Activated CD4-positive, alpha-beta T cell treated with anti-CD3 and anti-CD28 coated beads, Interleukin-2, amount 10 ng/mL, durations not matched to agents 7 days and 5 days (primary cell): ENCODE data around the gene NCOA5. TPM values are rescaled to one million over a fixed set of nuclear protein-coding genes. Genes with fewer than 3 reads are reported as not detected.

ENCODE experiments used
- CTCF ChIA-PET: fragments of 350-600 bp; sonication (Branson Sonifier 250); formaldehyde crosslinking; loops from one replicate; lab custom pipeline; 2021; ENCODE audit warnings: antibody characterized with exemption; lab: Charles Lee
- POLR2A ChIA-PET: fragments of 350-600 bp; sonication (Branson Sonifier 250); formaldehyde crosslinking; loops from one replicate; lab custom pipeline; 2021; ENCODE audit warnings: antibody characterized with exemption; lab: Charles Lee
- DNase-seq: peaks from one replicate; pipeline ENCODE4 v3.0.0-alpha.2; 2020
- H3K27ac Mint-ChIP-seq: one replicate; pipeline ENCODE4 v1.8.0; 2021; ENCODE audit warnings: mild to moderate bottlenecking, moderate library complexity, mixed read lengths
- H3K27me3 Mint-ChIP-seq: one replicate; pipeline ENCODE4 v1.8.0; 2021; ENCODE audit warnings: mixed read lengths
- H3K36me3 Mint-ChIP-seq: one replicate; pipeline ENCODE4 v1.8.0; 2021; ENCODE audit warnings: low read depth, mixed read lengths
- H3K4me1 Mint-ChIP-seq: one replicate; pipeline ENCODE4 v1.8.0; 2021; ENCODE audit warnings: mixed read lengths
- H3K4me3 Mint-ChIP-seq: one replicate; pipeline ENCODE4 v1.8.0; 2021; ENCODE audit warnings: mild to moderate bottlenecking, moderate library complexity, mixed read lengths
- H3K9me3 Mint-ChIP-seq: one replicate; pipeline ENCODE4 v1.8.0; 2021; ENCODE audit warnings: mixed read lengths
- total RNA-seq, 2 experiments: library from RNA; stranded (reverse); gene quantifications; one replicate each; pipeline ENCODE4 v1.2.3, GENCODE V29; 2021

The NCOA5 gene
- total RNA-seq, 2 experiments from 2014 or later: 30.9 to 35.0 TPM

DNA sequence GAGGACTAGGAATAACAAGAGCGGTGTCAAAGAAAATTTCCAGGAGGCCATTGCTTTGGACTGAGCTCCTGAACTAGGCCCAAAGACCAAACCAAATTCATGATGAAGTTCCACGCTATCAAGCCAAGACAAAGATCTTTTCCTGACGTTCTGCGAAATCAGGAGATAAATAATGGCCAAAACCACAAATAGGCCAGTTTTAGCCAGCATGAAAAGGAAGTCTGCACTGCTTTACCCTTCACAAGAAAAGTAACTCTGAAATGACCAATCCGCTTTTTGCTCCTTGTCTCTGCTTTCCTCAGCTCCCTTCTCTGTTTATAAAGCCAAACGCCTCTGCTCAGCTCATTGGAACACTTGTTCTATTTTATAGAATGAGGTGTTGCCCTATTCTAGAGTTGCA is 6.7 kb downstream of the NCOA5 start:
- ChIA-PET POLR2A (no interaction called here), CTCF (interaction anchor here (1.0 kb wide), 1 partner anchor 22 kb away, joined by 3 read pairs; no protein-coding TSS in a partner anchor)
- H3K27me3 Mint-ChIP-seq: no peaks in the 10 kb centered on the region
- no peaks in the 10 kb centered on the region for H3K9me3 Mint-ChIP-seq
- H3K36me3 Mint-ChIP-seq: peaks cover 1% of the 10 kb centered on the region
- no peak overlapping the region for H3K4me3 Mint-ChIP-seq
- peaks cover 33% of the 10 kb centered on the region for H3K4me1 Mint-ChIP-seq
- no peak overlapping the region for H3K27ac Mint-ChIP-seq
- DNase-seq: no peak

DNA sequence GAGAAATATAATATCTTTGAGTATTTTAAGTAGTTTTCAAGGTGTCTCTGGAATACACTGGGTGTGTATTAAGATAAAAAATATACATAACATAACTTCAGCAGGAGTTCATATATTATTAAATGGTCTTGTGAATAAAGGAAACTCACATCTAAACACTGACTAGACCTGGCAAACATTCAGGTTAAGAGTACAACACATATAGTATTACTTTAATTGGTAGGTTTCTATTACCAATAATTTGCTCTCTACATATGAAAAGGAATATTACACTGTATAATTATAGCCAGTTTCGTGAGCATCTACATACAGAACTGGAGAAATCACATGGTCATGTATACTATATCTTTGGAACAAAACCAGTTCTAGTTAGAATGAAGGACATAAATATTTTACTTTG is 8.7 kb downstream of the NCOA5 start:
- DNase-seq: no peak
- ChIA-PET CTCF (no interaction called here), POLR2A (no interaction called here)
- H3K4me1 Mint-ChIP-seq: peaks cover 14% of the 10 kb centered on the region
- H3K9me3 Mint-ChIP-seq: no peaks in the 10 kb centered on the region
- H3K4me3 Mint-ChIP-seq: no peak overlapping the region
- H3K27me3 Mint-ChIP-seq: no peaks in the 10 kb centered on the region
- no peaks in the 10 kb centered on the region for H3K36me3 Mint-ChIP-seq
- H3K27ac Mint-ChIP-seq: no peak overlapping the region

DNA sequence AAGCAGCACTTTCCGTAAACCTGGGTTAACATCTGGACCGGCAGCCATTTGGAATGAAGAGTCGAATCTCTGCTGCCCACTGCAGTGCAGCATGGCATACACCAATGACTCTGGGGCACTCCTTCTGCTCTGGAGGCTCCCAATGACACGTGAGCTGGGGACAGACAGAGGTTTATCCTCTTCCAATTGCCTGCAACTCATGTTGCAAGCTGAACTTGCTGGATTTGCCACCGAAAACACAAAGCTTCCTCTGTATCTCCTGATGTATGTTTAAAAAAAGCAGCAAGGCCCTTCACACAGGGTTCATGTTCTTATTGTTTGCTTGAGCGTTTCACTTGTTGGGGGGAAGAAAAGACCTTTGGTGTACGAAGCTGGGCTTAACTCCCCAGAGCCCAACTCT is 10.8 kb downstream of the NCOA5 start:
- ChIA-PET POLR2A (no interaction called here), CTCF (no interaction called here)
- Mint-ChIP-seq H3K9me3 (no peaks in the 10 kb centered on the region), H3K27ac (no peak overlapping the region), H3K4me3 (no peak overlapping the region), H3K4me1 (peaks cover 5% of the 10 kb centered on the region), H3K36me3 (peaks cover 11% of the 10 kb centered on the region), H3K27me3 (no peaks in the 10 kb centered on the region)
- DNase-seq: no peak

DNA sequence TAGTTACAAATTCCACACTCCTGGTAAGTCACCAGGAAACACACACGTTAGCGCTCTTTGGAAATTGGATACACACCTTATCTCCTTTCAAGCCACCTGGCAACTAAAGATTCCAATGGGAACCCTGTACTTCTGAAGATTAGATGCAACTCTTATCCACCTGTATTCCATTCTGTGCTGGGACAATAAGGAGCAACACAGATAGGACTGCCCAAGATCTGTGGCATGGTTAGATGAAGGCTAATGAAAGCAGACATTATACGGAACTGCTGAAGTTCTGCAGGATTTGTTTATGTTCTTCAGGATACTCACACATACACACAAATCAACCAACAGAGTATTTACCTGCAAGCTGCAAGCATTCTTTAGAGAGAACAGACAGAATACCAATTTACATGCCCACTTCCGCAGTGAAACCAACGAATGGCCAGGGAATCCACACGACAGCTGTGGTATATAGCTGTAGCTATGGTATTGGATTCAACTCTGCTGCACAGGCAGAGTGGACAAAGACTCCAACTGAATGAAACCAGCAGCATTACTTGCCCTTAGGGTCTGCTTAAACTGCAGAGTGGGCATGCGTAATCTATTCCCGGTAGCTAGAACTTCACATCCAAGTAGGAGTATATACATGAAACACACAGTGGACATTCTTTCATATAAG is 12.0 kb downstream of the NCOA5 start:
- Mint-ChIP-seq H3K4me3 (no peak overlapping the region), H3K4me1 (peaks cover 5% of the 10 kb centered on the region), H3K36me3 (peaks cover 11% of the 10 kb centered on the region), H3K27me3 (no peaks in the 10 kb centered on the region), H3K9me3 (no peaks in the 10 kb centered on the region), H3K27ac (no peak overlapping the region)
- POLR2A ChIA-PET: no interaction called here
- CTCF ChIA-PET: interaction anchor here (1.3 kb wide), 1 partner anchor 55 kb away, joined by 4 read pairs; no protein-coding TSS in a partner anchor
- no peak for DNase-seq

DNA sequence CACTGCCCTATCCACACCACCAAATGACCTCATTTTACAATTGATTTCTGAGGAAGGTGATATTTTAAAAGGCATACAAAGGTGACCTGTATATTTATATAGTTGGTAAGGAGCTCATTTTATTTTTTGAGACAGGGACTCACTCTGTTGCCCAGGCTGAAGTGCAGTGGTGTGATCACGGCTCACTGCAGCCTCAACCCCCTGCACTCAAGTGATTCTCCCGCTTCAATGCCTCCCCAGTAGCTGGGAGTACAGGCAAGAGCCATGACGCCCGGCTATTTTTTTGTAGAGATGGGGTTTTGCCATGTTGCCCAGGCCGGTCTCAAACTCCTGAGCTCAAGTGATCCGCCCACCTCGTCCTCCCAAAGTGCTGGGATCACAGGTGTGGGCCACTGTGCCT is 13.0 kb downstream of the NCOA5 start:
- H3K4me1 Mint-ChIP-seq: peaks cover 3% of the 10 kb centered on the region
- DNase-seq: no peak
- no peak overlapping the region for H3K4me3 Mint-ChIP-seq
- H3K36me3 Mint-ChIP-seq: peaks cover 11% of the 10 kb centered on the region
- ChIA-PET POLR2A (no interaction called here), CTCF (interaction anchor here (1.3 to 1.5 kb wide), 2 partner anchors 18 to 54 kb away, joined by 4 read pairs; no protein-coding TSS in a partner anchor)
- no peak overlapping the region for H3K27ac Mint-ChIP-seq
- H3K9me3 Mint-ChIP-seq: no peaks in the 10 kb centered on the region
- H3K27me3 Mint-ChIP-seq: no peaks in the 10 kb centered on the region

DNA sequence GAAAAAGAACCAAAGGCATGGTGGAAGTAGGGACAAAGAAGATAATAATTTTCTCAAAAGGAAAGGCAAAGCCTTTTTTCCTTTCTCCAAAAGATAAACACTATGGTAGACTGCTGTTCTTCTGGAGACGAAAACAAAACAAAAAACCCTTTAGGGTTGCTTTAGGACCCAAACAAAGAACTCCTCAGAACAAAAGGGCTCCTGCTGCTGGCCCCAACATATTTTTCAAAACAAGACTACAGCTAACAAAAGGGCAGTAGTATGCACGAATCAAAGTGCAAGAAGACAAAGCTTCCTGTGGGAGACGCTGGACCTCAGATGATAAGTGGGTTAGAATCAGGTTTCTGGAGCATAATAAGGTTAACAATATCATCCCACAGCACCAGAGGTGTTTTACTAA is 15.8 kb downstream of the NCOA5 start:
- Mint-ChIP-seq H3K4me3 (no peak overlapping the region), H3K27me3 (no peaks in the 10 kb centered on the region), H3K36me3 (peaks cover 17% of the 10 kb centered on the region), H3K4me1 (peaks cover 3% of the 10 kb centered on the region), H3K9me3 (no peaks in the 10 kb centered on the region), H3K27ac (no peak overlapping the region)
- ChIA-PET POLR2A (no interaction called here), CTCF (no interaction called here)
- no peak for DNase-seq

DNA sequence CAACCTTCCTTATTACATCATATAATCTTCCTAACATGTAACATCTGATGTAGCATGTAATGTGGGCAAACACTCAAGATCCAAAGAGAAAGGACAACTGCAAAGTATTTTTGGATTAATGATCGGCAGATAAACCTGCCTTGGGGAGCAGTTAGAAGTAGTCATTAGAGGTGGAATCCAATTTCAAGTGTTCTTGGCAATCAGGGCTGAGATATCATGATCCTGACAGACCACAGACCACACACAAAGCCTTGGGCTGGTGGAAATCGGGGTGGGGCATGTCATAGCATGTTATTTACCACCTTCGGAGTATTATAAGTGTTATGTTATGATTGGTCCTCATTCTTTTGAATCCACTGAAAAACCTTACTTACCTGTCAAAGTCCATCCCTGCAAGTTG is 16.3 kb downstream of the NCOA5 start:
- POLR2A ChIA-PET: no interaction called here
- peaks cover 20% of the 10 kb centered on the region for H3K36me3 Mint-ChIP-seq
- DNase-seq: no peak
- no peak overlapping the region for H3K4me3 Mint-ChIP-seq
- H3K27ac Mint-ChIP-seq: no peak overlapping the region
- no peaks in the 10 kb centered on the region for H3K27me3 Mint-ChIP-seq
- CTCF ChIA-PET: no interaction called here
- no peaks in the 10 kb centered on the region for H3K9me3 Mint-ChIP-seq
- peaks cover 3% of the 10 kb centered on the region for H3K4me1 Mint-ChIP-seq

DNA sequence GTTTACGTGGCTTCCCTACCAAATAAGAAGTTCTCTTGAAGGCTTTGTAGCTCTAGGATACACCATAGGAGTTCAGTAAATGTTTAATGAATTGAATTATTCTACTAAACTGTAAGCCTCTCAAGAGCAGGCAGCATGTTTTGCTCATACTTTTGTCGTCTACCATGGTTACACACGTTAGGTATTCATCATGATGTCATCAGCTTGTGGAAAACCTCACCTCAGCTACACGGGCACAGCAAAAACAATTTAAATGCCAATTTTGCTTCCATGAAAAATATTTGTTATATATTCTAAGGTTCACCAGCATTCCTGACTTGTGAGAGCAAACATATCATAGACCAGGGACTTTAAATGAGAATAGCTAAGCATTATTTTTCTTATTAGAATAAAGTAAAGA is 16.7 kb downstream of the NCOA5 start:
- H3K27ac Mint-ChIP-seq: no peak overlapping the region
- CTCF ChIA-PET: no interaction called here
- H3K27me3 Mint-ChIP-seq: no peaks in the 10 kb centered on the region
- DNase-seq: no peak
- H3K4me3 Mint-ChIP-seq: no peak overlapping the region
- POLR2A ChIA-PET: no interaction called here
- H3K36me3 Mint-ChIP-seq: peaks cover 24% of the 10 kb centered on the region
- peaks cover 3% of the 10 kb centered on the region for H3K4me1 Mint-ChIP-seq
- no peaks in the 10 kb centered on the region for H3K9me3 Mint-ChIP-seq

DNA sequence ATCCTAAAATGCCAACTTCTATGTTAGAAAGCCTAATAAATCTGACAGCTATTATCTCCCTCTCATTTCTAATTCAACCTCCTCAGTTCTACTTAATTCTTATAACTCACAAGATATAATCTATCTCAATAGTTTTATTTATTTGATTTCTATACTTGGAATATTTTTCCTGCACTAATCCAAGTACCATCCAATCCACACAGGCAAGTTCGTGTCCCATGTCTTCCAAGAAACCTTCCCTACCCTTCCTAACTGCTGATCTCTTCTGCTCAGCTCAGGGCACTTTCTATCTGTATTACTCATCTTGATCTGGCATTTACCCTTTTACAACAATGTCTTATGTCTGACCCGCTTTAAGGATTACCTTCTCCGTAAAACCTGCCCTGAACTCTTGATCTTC is 18.2 kb downstream of the NCOA5 start:
- DNase-seq: no peak
- ChIA-PET POLR2A (no interaction called here), CTCF (no interaction called here)
- Mint-ChIP-seq H3K4me3 (no peak overlapping the region), H3K4me1 (peaks cover 3% of the 10 kb centered on the region), H3K9me3 (no peaks in the 10 kb centered on the region), H3K27me3 (no peaks in the 10 kb centered on the region), H3K36me3 (peaks cover 32% of the 10 kb centered on the region), H3K27ac (no peak overlapping the region)

DNA sequence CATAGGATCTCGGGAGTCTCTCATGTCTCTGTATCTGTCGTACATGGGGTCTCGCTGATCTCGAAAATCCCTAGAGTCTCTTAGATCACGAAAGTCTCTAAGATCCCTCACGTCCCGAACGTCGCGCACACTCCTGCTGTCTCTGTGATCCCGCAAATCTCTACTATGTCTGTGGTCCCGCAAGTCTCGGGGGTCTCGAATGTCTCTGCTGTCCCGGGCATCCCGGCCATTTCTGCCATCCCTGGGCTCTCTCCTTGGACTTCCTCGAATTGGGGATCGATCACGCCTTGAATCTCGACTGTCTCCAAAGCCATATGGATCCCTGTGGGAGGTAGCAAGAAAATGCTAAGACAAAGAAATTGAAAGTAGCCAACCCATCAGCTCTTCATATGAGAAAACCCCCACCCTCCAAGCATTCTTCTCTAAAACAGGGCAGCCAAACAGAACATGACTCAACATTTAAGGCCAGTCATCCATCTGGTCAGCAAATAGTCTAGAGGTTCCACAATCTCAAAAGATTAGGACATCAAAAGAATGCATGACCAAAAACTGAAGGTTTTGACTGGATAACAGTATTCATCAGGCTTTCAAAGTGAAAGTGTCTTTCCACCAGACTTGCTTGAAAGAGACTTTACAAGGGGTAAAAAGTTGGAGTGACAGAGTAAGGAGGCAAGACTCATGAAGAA is 19.4 kb downstream of the NCOA5 start:
- no peak overlapping the region for H3K27ac Mint-ChIP-seq
- H3K9me3 Mint-ChIP-seq: no peaks in the 10 kb centered on the region
- H3K36me3 Mint-ChIP-seq: peaks cover 35% of the 10 kb centered on the region
- no peak for DNase-seq
- H3K4me3 Mint-ChIP-seq: no peak overlapping the region
- ChIA-PET POLR2A (no interaction called here), CTCF (no interaction called here)
- peaks cover 3% of the 10 kb centered on the region for H3K4me1 Mint-ChIP-seq
- no peaks in the 10 kb centered on the region for H3K27me3 Mint-ChIP-seq

DNA sequence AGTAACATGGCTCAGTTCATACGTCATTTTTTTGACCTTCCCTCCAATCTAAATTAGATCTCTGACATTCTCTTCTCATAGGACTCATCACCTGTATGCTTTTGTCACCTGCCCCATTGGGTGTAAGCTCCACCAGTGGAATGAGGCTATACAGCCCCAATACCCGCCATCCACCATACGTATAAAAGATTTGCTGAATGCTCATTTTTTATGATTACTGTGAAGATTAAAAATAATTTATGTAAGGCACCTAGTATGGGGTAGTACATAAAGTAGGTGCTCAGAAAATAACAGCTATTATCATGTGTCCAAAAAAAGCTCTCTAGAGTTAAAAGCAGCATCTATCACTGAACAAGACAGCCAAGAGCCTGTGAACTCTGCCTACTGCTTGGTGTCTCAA is 24.1 kb downstream of the NCOA5 start:
- Mint-ChIP-seq H3K4me3 (no peak overlapping the region), H3K4me1 (peaks cover 25% of the 10 kb centered on the region), H3K27ac (no peak overlapping the region), H3K27me3 (no peaks in the 10 kb centered on the region), H3K36me3 (peaks cover 68% of the 10 kb centered on the region), H3K9me3 (no peaks in the 10 kb centered on the region)
- ChIA-PET CTCF (interaction anchor here (0.5 to 1.1 kb wide), 2 partner anchors 79 to 249 kb away, joined by 4 read pairs; no protein-coding TSS in a partner anchor), POLR2A (no interaction called here)
- no peak for DNase-seq

DNA sequence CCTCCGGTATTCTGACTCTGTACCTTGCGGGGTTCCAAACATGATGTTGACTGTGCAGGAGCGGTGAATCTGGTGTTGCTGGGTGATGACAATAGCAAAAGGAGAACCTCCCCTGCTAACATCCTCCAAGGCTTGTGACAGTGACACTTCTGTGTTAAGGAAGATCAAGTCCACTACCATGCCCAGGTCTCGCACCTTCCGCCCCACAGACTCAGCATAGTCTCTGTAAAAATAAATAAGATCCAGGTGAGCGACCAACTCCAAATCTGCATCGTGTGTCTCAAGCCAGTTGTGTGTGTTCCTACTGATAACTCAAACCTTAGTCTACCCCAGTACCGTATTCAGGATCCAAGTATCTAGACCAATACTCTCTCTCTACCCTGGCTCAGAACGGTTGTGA is 24.8 kb downstream of the NCOA5 start:
- Mint-ChIP-seq H3K4me1 (peaks cover 31% of the 10 kb centered on the region), H3K36me3 (peaks cover 72% of the 10 kb centered on the region), H3K9me3 (no peaks in the 10 kb centered on the region), H3K27me3 (no peaks in the 10 kb centered on the region), H3K27ac (no peak overlapping the region), H3K4me3 (no peak overlapping the region)
- CTCF ChIA-PET: no interaction called here
- POLR2A ChIA-PET: no interaction called here
- no peak for DNase-seq

DNA sequence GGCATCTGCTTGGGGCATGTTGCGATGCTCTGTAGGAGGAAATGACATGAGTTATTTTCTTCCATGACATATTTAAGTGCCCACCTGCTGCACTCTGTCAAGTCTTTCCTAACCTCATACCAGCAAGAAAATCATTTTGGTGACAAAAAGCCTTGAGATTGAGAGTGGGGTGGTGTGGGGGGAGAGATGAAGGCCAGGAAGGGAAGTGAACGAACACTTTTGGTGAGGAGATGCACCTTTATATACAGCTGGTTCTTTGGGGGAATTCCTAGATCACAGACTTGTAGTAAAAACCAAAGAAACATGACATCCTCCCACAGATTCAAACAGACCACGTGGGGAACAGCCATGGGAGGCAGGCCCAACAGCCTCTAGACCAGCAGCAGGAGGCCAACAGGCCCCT is 26.1 kb downstream of the NCOA5 start:
- H3K4me1 Mint-ChIP-seq: peaks cover 41% of the 10 kb centered on the region
- ChIA-PET CTCF (interaction anchor here (0.7 kb wide), 1 partner anchor 41 kb away, joined by 3 read pairs; no protein-coding TSS in a partner anchor), POLR2A (no interaction called here)
- no peak for DNase-seq
- no peak overlapping the region for H3K27ac Mint-ChIP-seq
- H3K27me3 Mint-ChIP-seq: no peaks in the 10 kb centered on the region
- no peak overlapping the region for H3K4me3 Mint-ChIP-seq
- H3K36me3 Mint-ChIP-seq: peaks cover 68% of the 10 kb centered on the region
- H3K9me3 Mint-ChIP-seq: no peaks in the 10 kb centered on the region
